Tongue (tissue), 2 donors: Measurements from ENCODE around the gene SPATA25. TPM values are rescaled to one million over a fixed set of nuclear protein-coding genes. Genes with fewer than 3 reads are reported as not detected.
A peak's percentile ranks its signal among the peaks of the same experiment; 100 is the strongest.
"Not testable (repeated sequence)": the region's sequence is repeated elsewhere in the genome, so short reads cannot be mapped to it uniquely, and the experiment has no call there.

ENCODE experiments used
- DNase-seq: peaks from one replicate; pipeline ENCODE4 v3.0.0-alpha.2; 2015
- total RNA-seq: library from RNA; depleted of rRNA; stranded (reverse); fragments of >200 nt; gene quantifications from one replicate; pipeline ENCODE4 v1.2.3, GENCODE V29; 2014

SPATA25 gene
- total RNA-seq, 1 donor from 2014 or later, result 6.4 TPM

DNA sequence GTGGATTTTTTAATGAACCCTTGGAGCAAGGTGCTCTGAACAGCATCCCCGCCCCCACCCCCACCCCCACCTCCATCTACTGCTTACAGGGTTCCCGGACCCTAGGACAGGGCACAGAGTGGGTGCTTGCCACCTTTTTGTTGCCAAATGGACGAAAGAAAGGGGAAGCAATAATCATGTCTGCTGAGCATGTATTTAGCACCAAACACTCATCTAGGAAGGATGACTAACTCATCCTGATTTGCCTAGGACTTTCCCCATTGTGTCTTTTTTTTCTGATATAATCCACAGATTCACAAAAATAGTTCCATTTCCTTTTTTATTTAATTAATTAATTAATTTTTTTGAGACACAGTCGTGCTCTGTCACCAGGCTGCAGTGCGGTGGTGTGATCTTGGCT is 25.7 kb upstream of the SPATA25 start:
- DNase-seq, result no peak

DNA sequence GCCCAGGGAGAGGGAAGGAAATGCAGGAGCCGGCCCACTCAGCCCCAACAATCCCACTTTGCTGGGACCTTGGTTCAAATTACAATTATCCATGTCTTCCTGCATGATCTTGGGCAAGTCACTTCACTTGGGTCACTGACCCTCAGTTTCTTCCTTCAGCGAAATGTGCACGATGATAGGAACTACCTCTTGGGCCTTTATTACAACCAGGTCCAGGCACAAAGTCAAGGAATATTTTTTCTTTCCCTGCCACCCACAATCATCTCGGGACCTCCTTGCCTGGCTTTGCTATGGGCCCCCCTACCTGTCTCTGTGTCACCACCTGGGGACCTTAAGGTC is 24.9 kb upstream of the SPATA25 start:
- DNase-seq, result no peak

DNA sequence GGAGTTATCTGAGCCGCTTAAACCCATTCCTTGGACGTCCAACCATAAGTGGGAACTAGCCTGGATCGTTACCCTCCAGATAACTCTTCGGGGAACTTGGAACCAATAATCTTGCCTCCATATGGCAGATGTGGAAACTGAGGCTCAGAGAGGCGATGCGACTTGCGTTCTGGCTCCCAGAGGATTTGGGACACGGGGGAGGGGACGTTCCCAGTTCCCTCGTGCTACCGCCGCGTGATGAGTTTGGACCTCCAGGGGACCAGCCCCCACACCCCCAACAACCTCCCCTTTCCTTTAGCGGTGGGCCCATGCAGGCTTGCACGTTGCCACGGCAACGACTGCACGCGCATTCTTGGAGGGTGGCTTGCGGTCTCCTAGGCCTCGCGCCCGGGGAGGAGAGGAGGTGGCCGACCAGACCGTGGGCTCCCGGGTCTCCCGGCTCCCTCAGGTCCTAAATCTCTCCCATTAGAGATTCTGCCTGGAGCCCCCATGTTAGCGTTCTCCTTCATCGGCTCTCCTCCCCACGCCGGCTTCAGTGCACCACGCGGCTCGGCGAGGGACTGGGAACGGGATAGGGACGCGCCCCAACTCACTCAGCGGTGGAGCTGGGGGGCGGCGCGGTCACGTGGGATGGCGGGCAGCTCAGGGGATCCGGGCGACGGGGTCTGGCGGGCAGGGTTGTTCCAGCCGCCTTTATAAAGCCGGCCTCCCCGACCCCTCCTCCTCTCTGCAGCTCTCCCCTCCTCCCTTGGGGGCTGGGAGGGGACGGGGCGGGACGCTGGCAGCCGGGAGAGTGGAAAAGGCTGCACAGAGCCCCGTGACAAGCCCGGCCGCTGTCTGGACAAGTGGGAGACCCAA is 24.3 kb upstream of the SPATA25 start, which contains the start of gene PLTP:
PLTP (minus strand) TSS at position 670 of the 858 bp plus-strand sequence. CDS start 703 bp downstream, outside the sequence.
- DNase-seq, result peak; percentile 74

DNA sequence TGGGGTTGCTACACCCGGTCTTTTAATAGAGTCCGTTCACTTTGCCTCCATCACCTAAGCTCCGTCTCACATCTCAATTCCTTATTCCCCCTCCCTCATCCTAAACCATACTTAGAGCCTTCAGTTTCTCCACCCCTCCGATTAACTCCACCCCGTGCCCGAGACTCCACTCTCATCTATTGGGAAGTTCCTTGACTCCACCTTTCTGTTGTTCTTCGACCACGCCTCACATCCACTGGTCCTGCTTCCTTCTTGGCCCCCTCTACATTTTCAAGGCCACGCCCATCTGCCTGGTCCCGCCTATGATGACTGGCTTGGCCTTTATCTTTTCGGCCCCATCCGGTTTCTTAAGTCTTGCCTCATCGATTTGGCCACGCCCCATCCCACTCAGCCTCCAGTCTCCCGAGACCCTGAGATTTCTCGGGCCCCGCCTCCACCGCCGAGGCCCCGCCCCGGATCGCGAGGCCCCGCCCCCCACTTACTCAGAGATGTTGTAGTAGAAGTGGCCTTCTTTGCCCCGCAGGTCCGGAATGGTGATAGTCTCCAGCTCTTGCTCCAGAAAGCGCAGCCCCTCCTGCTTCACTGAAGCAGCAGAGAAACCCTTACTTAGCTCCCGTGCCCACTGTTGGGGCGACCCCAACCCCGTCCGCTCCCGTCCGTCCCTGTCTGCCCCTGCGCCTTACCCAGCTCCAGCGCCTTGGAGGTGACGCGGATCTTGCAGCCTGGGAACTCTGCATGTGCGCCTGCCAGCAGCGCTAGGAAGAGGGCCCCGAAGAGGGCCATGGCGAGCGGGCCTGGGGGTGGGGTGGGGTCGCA is 23.5 kb upstream of the SPATA25 start:
- DNase-seq, result peak; percentile 94

DNA sequence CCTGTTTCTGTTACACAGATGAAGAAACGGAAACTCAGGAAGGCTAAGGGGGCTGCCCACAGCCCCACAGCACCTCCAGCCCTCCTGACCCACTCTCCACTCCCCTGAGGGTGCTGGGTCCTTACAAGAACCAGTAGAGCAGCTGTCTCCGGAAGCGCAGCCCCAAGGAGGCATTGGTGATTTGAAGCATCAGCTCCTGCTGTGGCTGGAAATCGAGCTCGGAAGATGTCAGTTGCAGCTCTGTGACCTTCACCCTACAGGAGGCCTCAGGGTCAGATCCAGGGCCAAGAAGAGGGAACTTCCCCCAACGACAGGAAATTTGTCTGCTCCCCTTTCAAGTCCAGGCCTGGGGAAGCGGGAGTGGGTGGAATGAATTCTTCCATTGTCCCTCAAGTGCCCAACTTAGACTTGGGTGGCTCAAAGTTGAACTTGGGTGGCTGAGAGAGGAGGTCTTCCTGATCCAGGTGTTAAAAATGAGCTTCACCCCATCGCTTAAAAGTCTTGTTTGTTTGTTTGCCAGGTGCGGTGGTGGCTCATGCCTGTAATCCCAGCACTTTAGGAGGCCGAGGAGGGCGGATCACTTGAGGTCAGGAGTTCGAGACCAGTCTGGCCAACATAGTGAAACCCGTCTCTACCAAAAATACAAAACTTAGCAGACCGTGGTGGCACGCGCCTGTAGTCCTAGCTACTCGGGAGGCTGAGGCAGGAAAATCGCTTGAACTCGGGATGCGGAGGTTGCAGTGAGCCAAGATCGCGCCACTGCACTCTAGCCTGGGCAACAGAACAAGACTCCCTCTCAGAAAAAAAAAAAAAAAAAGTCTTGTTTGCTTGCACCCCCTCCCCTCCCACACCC is 22.6 kb upstream of the SPATA25 start:
- DNase-seq, result no peak

DNA sequence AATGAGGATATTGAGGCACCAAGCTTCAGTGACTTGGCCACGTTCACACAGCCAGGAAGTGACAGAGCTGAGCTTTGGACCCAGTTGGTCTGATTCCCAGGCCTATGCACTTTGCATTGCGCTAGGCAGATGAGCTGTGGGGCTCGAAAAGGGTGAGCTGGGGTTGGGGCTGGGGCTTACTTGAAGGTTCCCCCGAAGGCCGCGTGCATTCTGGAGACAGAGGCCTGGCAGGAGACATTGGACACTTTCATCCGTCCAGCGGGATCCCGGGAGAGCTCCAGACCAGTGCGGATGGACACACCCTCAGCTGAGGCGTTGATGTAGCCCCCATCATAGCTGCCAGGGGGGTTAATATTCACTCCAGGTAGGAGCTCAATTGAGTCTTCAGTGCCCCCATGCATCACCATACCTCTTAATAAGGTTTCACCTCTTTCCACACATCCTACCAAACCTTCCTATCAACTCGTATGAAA is 21.9 kb upstream of the SPATA25 start:
- DNase-seq, result no peak

DNA sequence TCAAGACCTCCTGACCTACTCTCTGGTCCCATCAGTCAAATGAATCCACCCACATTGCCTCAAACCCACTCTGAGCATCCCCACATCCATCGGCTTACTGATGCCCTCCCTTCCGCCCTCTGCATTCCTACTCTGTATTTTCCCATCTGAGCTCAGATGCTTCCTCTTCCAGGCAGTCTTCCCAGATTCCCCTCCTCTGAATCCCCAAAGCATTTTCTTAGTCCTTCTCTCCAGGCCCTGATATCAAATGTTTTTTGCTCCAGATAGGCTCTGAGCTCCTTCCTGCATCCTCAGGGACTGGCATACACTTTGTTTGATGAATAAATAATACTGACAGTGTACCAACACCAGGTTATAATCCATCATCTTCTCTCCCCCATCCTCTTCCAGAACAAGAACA is 20.7 kb upstream of the SPATA25 start:
- no peak for DNase-seq

DNA sequence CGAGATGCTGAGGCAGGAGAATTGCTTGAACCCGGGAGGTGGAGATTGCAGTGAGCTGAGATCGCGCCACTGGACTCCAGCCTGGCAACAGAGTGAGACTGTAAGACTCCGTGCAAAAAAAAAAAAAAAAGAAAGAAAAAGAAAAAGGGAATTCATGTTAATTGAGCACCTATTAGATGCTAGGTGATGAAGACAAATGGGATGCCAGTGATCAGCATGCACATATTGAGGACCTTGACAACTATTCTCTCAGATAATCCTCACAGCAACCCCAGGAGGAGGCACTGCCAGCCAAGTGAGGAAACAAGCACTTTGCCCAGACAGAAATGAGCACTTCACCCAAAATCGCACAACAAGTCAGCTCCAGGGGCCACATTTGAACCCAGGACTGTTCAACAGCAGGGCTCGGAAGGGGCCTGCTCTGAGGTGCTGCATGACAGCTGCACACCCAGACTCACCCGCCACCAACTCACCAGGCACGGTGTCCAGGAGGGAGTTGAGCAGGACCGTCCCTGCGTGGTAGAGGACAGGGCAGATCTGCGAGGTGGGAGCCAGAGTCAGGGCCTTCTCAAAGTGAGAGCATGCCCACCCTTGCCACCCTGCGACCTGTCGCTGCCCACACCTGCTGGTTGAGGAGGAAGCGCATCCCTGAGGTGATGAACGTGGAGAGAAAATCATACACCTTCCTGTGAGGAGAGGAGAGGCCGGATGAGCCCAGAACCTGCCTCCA is 20.0 kb upstream of the SPATA25 start:
- DNase-seq, result no peak

DNA sequence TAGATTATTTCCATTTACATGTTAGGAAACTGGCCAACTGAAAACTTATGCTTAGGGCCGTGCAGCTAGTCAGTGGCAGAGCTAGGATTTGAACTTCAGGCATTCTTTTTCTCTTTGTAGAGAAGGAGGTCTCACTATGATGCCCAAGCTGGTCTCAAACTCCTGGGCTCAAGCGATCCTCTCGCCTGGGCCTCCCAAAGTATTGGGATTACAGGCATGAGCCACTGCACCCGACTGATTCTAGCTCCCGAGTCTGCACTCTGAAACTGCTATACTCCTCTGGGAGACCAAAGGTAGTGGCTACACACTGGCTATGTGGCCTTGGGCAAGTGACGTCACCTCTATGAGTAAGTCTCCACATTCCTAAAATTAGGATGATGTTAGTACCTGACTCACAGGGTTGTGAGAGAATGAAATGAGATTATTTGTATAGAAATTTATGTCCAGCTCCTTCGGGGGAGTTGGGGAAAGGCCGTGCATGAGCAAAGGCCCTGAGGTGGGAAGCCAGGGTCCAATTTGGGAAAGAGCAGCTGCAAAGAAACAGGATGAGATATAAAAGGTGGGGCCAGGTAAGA is 18.2 kb upstream of the SPATA25 start:
- no peak for DNase-seq

DNA sequence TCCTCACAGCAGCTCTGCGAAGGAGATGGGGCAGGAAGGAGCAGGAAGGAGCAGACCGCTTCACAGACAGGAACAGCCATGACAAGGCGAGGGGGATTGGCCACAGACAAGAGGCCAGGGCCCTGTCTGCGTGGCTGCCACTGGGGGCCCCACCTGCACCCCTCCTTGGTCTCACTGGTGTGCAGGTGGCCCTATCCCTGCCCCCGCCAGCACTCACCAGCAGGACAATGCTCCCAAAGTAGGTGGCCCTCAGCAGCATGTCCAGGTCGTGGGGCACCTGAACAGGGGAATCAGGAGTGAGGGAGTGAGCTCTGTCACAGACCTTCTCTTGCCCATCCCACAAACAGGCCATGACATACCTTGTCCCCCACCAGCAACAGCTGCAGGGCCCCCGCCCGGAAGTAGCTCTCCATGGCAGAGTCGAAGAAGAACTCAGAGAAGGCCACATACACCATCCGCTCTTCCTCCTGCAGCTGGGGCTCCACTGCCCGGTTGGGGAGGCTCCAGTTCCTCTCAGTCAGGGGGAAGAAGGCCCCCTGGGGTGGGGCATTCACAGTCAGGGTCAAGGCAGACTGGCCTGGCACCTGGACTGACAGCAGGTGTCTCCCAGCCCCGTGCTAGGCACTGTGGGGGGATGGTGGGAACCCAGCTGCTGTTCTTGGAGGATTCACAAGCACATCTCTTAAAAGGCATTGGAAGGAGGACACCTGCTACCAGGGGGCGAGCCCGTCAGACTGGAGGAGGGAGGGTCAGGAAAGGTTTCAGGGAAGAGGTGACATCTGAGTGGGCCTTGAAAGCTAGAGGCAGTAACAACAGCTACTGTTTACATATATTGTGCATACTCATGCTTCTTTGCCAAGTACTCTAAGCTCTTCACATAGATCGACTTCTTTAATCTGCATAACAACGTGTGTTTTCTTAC is 17.4 kb upstream of the SPATA25 start:
- no peak for DNase-seq

DNA sequence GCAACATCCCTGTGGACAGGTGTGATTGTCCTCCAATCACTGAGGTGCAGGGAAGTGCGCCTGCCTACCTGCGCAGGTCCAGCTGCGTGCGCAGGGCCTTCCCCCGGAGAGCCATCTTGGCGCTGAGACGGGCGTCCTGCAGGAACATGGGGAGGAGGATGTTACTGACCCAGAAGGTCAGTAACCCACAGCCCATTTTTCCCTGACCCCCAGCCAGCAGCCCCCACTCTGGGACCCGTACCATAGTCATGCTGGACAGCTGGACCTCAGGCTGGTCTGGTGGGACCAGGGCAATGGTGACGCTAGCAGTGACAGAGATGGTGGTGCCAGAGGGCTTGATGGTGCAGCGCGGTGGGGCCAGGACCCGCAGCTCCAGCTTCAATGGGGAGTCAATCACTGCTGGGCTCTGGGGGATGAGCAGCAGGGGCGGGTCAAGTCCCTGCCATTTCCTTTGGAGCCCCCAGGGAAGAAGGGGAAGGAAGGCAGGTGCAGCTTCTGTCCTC is 14.8 kb upstream of the SPATA25 start:
- no peak for DNase-seq

DNA sequence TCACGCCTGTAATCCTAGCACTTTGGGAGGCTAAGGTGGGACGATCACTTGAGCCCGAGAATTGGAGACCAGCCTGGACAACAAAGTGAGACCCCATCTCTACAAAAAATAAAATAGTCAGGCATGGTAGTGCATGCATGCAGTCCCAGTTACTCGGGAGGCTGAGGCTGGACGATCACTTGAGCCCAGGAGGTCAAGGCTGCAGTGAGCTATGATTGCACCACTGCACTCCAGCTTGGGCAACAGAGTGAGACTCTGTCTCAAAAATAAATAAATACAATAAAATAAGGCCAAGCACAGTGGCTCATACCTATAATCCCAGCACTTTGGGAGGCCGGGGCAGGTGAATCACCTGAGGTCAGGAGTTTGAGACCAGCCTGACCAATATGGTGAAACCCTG is 13.9 kb upstream of the SPATA25 start:
- DNase-seq, result not testable (repeated sequence)

DNA sequence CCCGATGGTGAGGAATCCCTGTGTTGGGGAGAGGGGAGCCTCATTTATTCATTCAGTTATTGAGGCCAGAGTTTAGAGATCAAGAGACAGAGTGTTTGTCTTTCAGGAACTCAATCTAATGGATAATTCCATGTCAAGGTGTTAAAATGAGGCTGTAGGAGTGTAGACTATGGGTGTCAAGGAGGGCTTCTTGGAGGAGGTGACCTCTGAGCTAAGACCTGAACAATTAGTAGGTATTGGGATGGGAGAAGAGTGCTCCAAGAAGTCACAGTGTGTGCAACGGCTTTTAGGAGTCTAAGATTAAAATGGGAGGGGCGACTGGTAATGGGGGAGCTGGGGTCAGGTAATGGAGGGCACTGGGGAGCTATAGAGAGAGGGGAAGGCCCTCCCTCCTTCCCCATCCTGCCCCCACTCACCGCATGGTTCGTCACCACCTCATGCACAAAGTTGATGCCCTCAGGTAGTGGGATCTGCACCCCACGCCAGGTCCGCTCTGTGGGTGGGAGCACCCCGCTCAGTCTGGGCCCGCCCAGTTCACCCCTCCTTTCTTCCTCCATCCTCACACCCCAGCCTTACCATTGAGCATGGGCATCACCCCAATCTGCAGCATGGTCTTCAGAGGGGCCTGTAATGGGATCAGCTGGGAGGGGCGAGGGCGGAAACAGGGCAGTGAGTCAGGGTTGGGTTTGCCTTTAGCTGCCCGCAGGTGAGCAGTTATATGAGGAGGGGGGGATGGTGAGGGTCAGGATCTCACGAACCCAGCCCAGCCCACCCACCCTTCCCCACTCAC is 11.8 kb upstream of the SPATA25 start:
- DNase-seq, result no peak

DNA sequence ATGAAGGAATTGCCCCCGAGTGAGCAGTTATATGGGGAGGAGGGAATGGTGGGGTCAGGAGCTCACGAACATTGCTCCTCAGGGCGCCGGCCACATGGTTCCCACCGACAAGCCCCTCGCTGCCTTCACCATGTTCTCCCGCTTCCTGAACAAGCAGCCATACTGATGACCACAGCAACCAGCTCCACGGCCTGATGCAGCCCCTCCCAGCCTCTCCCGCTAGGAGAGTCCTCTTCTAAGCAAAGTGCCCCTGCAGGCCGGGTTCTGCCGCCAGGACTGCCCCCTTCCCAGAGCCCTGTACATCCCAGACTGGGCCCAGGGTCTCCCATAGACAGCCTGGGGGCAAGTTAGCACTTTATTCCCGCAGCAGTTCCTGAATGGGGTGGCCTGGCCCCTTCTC is 10.9 kb upstream of the SPATA25 start:
- no peak for DNase-seq

DNA sequence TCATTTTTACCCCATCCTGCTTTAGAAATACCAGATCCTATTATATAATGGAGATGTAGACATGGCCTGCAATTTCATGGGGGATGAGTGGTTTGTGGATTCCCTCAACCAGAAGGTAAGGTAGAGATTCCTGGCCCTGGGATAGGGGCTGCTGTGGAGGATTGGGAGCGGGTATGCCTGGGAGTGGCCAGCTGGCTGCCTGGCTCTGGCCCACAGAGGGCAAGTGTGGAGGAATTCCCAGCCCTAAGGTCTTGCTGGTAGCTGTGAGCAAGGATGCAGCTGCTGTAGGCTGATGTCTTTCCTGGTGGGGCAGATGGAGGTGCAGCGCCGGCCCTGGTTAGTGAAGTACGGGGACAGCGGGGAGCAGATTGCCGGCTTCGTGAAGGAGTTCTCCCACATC is 10.3 kb upstream of the SPATA25 start:
- DNase-seq, result no peak

DNA sequence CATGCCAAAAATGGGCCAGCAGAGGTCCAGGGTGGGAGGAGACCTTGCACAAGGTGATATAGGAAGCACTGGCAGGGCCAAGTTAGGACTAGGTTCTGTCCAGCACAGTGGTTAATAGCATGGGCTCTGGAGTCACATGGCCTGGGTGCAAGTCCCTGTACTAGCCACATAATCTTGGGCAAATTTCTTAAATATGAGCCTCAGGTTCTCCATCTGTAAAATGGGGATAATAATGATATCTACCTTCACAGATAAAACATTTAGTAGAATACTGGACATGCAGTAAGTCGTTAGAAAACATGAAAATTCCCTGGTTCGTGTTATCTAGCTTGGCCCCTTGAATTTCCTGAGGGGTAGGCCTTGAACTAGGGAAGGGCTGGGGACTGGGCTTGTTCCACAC is 9.9 kb upstream of the SPATA25 start:
- no peak for DNase-seq

DNA sequence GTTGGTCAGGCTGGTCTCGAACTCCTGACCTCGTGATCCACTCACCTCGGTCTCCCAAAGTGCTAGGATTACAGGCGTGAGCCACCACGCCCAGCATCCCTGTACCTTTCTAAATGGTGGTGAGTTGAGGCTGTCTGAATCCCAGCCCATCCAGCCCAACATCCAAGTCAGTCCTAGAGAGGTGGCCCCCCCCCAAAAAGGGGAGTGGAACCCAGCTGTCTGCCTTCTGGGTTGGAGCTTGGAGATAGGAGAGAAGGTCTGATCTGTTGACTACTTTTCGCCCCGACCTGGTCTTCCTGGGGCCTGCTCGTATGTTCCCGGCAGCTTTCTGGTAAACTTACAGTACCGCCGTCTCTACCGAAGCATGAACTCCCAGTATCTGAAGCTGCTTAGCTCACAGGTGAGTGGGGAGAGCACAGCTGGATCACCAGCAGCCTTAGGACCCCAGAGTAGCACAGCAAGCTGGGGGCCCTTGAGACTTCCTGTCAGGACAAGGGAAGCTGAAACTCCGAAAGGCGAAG is 9.3 kb upstream of the SPATA25 start:
- no peak for DNase-seq

DNA sequence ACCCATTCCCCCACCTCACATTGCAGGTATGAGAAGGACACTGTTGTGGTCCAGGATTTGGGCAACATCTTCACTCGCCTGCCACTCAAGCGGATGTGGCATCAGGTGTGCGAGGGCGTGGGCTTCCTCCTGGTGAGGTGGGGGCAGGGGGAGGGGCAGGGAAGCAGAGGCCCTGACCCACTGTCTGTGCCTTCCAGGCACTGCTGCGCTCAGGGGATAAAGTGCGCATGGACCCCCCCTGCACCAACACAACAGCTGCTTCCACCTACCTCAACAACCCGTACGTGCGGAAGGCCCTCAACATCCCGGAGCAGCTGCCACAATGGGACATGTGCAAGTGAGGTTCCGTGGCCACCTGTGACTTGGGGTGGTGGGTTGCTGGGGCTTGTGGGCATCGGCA is 7.4 kb upstream of the SPATA25 start:
- DNase-seq, result no peak

DNA sequence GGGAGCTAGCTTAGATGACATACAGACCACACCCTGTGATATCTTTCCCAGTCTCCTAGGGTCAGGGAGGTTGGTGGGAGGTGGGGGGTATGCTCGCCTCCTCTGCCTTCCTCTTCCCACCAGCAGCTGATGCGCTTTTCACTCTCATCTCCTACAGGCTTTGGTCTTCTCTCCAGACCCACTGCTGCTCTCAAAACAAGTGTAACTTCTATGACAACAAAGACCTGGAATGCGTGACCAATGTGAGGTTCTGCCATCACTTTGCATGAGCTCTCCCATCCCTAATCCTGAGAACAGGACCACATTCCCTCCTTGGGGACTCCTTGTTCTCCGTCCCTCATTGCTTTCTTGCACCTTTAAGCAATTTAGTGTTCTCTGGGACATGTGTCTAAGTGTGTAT is 6.4 kb upstream of the SPATA25 start:
- DNase-seq, result no peak
